ENCODE measurements around the gene EGFR.

EGFR gene

GRCh38 chr7:55043691-55044370, 25.0 kb downstream of the EGFR start:
- DNase-seq = no peak

GRCh38 chr7:55044371-55044717, 25.5 kb downstream of the EGFR start:
- DNase-seq = no peak

- no peak for DNase-seq
Observed at GRCh38 chr7:55044791-55045190, 26.0 kb downstream of the EGFR start.

GRCh38 chr7:55046582-55047342, 27.9 kb downstream of the EGFR start:
- DNase-seq = no peak

GRCh38 chr7:55048221-55048859, 29.5 kb downstream of the EGFR start:
- DNase-seq = no peak

GRCh38 chr7:55050281-55050680, 31.5 kb downstream of the EGFR start:
- no peak for DNase-seq

- DNase-seq = no peak
Observed at GRCh38 chr7:55052081-55052480, 33.3 kb downstream of the EGFR start.

GRCh38 chr7:55052741-55053427, 34.1 kb downstream of the EGFR start:
- no peak for DNase-seq

- DNase-seq = no peak
Observed at GRCh38 chr7:55053651-55054571, 35.1 kb downstream of the EGFR start.

GRCh38 chr7:55054758-55055157, 35.9 kb downstream of the EGFR start:
- no peak for DNase-seq

- no peak for DNase-seq
Observed at GRCh38 chr7:55055479-55055878, 36.7 kb downstream of the EGFR start.

- DNase-seq = no peak
Observed at GRCh38 chr7:55056068-55056467, 37.3 kb downstream of the EGFR start.

- DNase-seq = no peak
Observed at GRCh38 chr7:55056577-55057480, 38.0 kb downstream of the EGFR start.

GRCh38 chr7:55058314-55058713, 39.5 kb downstream of the EGFR start:
- no peak for DNase-seq

GRCh38 chr7:55059021-55059420, 40.2 kb downstream of the EGFR start:
- DNase-seq = no peak

- DNase-seq = no peak
Observed at GRCh38 chr7:55060085-55060484, 41.3 kb downstream of the EGFR start.

GRCh38 chr7:55060636-55061022, 41.8 kb downstream of the EGFR start:
- DNase-seq = no peak

- DNase-seq = no peak
Observed at GRCh38 chr7:55061726-55062499, 43.1 kb downstream of the EGFR start.

- DNase-seq = no peak
Observed at GRCh38 chr7:55063061-55063460, 44.2 kb downstream of the EGFR start.

GRCh38 chr7:55063633-55064032, 44.8 kb downstream of the EGFR start:
- no peak for DNase-seq

- DNase-seq = no peak
Observed at GRCh38 chr7:55065079-55065478, 46.3 kb downstream of the EGFR start.

Measured in cerebellar nuclear complex (tissue), 1 donor.